Thymus (tissue), 11 donors: ENCODE data around the gene CNTN4. TPM values are rescaled to one million over a fixed set of nuclear protein-coding genes. Genes with fewer than 3 reads are reported as not detected.

Experiments used
- DNase-seq, 9 donors: peaks; one replicate each; pipeline ENCODE4 v3.0.0-alpha.2; 2013; ENCODE audit warnings: low spot score in 9 of 9, low read depth in 6 of 9, missing footprints in 1 of 9
- H3K27ac ChIP-seq, 2 donors: one replicate each; pipeline ENCODE4 v1.5.1; 2013; ENCODE audit warnings: control low read depth in 1 of 2, low read depth in 1 of 2, low read length in 1 of 2, mild to moderate bottlenecking in 1 of 2, moderate library complexity in 1 of 2
- H3K27me3 ChIP-seq, 2 donors: one replicate each; pipeline ENCODE4 v1.5.1; 2013; ENCODE audit warnings: low read length in 1 of 2; ENCODE audit not compliant: control insufficient read depth in 2 of 2, insufficient read depth in 1 of 2
- H3K36me3 ChIP-seq, 2 donors: one replicate each; pipeline ENCODE4 v1.5.1; 2013; ENCODE audit warnings: low read length in 1 of 2, mild to moderate bottlenecking in 1 of 2, moderate library complexity in 1 of 2; ENCODE audit not compliant: control insufficient read depth in 2 of 2, insufficient read depth in 2 of 2
- H3K4me1 ChIP-seq, 2 donors: one replicate each; pipeline ENCODE4 v1.5.1; 2013; ENCODE audit warnings: low read length in 2 of 2; ENCODE audit not compliant: control insufficient read depth in 2 of 2, insufficient read depth in 2 of 2
- H3K4me3 ChIP-seq, 2 donors: one replicate each; pipeline ENCODE4 v1.5.1; 2013; ENCODE audit warnings: low read length in 2 of 2, control low read depth in 1 of 2, mild to moderate bottlenecking in 1 of 2
- H3K9me3 ChIP-seq, 2 donors: one replicate each; pipeline ENCODE4 v1.5.1; 2013; ENCODE audit warnings: low read length in 1 of 2, mild to moderate bottlenecking in 1 of 2; ENCODE audit not compliant: control insufficient read depth in 2 of 2, insufficient read depth in 1 of 2
- WGBS: extraction: QIAGEN DNeasy Blood & Tissue Kit; methylation state at CpG from one replicate; pipeline ENCODE4 v1.1.7; 2013; 5-methylcytosine and 5-hydroxymethylcytosine counted together
- polyA plus RNA-seq: library from polyadenylated mRNA; stranded (reverse); fragments of 200-250 nt; gene quantifications from one replicate; pipeline ENCODE4 v1.2.3, GENCODE V29; 2013
- total RNA-seq: library from RNA; stranded (reverse); fragments of 120-200 nt; gene quantifications from one replicate; pipeline ENCODE4 v1.2.4, GENCODE V29; 2013
- donor health status: healthy.

The CNTN4 gene
- total and polyA plus RNA-seq, 2 donors = 9.4 to 9.9 TPM

GRCh38 chr3:2543247-2543646 is 444.6 kb downstream of the CNTN4 start:
- Histone ChIP-seq H3K4me1 (no peaks in the 10 kb centered on the region), H3K36me3 (no peaks in the 10 kb centered on the region), H3K27me3 (no peaks in the 10 kb centered on the region), H3K27ac (no peak overlapping the region), H3K4me3 (no peak overlapping the region), H3K9me3 (no peaks in the 10 kb centered on the region)
- WGBS = 89% methylated on average over 3 of the region's 3 CpGs
- no peak for DNase-seq

- Histone ChIP-seq H3K9me3 (no peaks in the 10 kb centered on the region), H3K4me1 (no peaks in the 10 kb centered on the region), H3K36me3 (no peaks in the 10 kb centered on the region), H3K4me3 (no peak overlapping the region), H3K27me3 (no peaks in the 10 kb centered on the region), H3K27ac (no peak overlapping the region)
- WGBS = 94% methylated on average over 2 of the region's 2 CpGs
- DNase-seq = no peak
Measured at GRCh38 chr3:2544212-2544611, 445.5 kb downstream of the CNTN4 start.

GRCh38 chr3:2544718-2545117 is 446.1 kb downstream of the CNTN4 start:
- Histone ChIP-seq H3K4me1 (no peaks in the 10 kb centered on the region), H3K36me3 (no peaks in the 10 kb centered on the region), H3K4me3 (no peak overlapping the region), H3K27ac (no peak overlapping the region), H3K9me3 (no peaks in the 10 kb centered on the region), H3K27me3 (no peaks in the 10 kb centered on the region)
- WGBS = 85% methylated on average over 2 of the region's 2 CpGs
- no peak for DNase-seq

GRCh38 chr3:2547049-2547448 is 448.4 kb downstream of the CNTN4 start:
- WGBS = 85% methylated on average over 4 of the region's 4 CpGs
- H3K36me3 ChIP-seq = no peaks in the 10 kb centered on the region
- DNase-seq = no peak
- H3K9me3 ChIP-seq = no peaks in the 10 kb centered on the region
- no peaks in the 10 kb centered on the region for H3K27me3 ChIP-seq
- no peak overlapping the region for H3K27ac ChIP-seq
- no peak overlapping the region for H3K4me3 ChIP-seq
- H3K4me1 ChIP-seq = no peaks in the 10 kb centered on the region

- WGBS = 81% methylated on average over 3 of the region's 3 CpGs
- Histone ChIP-seq H3K4me3 (no peak overlapping the region), H3K27me3 (no peaks in the 10 kb centered on the region), H3K9me3 (no peaks in the 10 kb centered on the region), H3K27ac (no peak overlapping the region), H3K36me3 (no peaks in the 10 kb centered on the region), H3K4me1 (no peaks in the 10 kb centered on the region)
- no peak for DNase-seq
Measured at GRCh38 chr3:2554656-2555055, 456.0 kb downstream of the CNTN4 start.

GRCh38 chr3:2558796-2559195 is 460.1 kb downstream of the CNTN4 start:
- 91% methylated on average over 1 of the region's 1 CpG for WGBS
- Histone ChIP-seq H3K9me3 (no peaks in the 10 kb centered on the region), H3K27me3 (no peaks in the 10 kb centered on the region), H3K36me3 (no peaks in the 10 kb centered on the region), H3K4me1 (no peaks in the 10 kb centered on the region), H3K4me3 (no peak overlapping the region), H3K27ac (no peak overlapping the region)
- DNase-seq = no peak

GRCh38 chr3:2567451-2567850 is 468.8 kb downstream of the CNTN4 start:
- H3K36me3 ChIP-seq = no peaks in the 10 kb centered on the region
- no peaks in the 10 kb centered on the region for H3K4me1 ChIP-seq
- no peaks in the 10 kb centered on the region for H3K27me3 ChIP-seq
- DNase-seq = no peak
- 96% methylated on average over 3 of the region's 3 CpGs for WGBS
- H3K27ac ChIP-seq = no peak overlapping the region
- H3K4me3 ChIP-seq = no peak overlapping the region
- H3K9me3 ChIP-seq = peaks cover 0 to 3% of the 10 kb centered on the region in 2 donors

GRCh38 chr3:2568156-2568555 is 469.5 kb downstream of the CNTN4 start:
- Histone ChIP-seq H3K4me3 (no peak overlapping the region), H3K36me3 (no peaks in the 10 kb centered on the region), H3K27me3 (no peaks in the 10 kb centered on the region), H3K9me3 (peaks cover 0 to 3% of the 10 kb centered on the region in 2 donors), H3K4me1 (no peaks in the 10 kb centered on the region), H3K27ac (no peak overlapping the region)
- WGBS = 78% methylated on average over 2 of the region's 2 CpGs
- no peak for DNase-seq

GRCh38 chr3:2568929-2569328 is 470.3 kb downstream of the CNTN4 start:
- DNase-seq = no peak
- Histone ChIP-seq H3K36me3 (no peaks in the 10 kb centered on the region), H3K4me3 (no peak overlapping the region), H3K27me3 (no peaks in the 10 kb centered on the region), H3K9me3 (peaks cover 0 to 3% of the 10 kb centered on the region in 2 donors), H3K27ac (no peak overlapping the region), H3K4me1 (no peaks in the 10 kb centered on the region)
- 94% methylated on average over 7 of the region's 7 CpGs for WGBS

- Histone ChIP-seq H3K36me3 (no peaks in the 10 kb centered on the region), H3K27ac (no peak overlapping the region), H3K9me3 (peaks cover 0 to 3% of the 10 kb centered on the region in 2 donors), H3K4me3 (no peak overlapping the region), H3K4me1 (no peaks in the 10 kb centered on the region), H3K27me3 (no peaks in the 10 kb centered on the region)
- DNase-seq = no peak
- WGBS = 98% methylated on average over 4 of the region's 4 CpGs
Measured at GRCh38 chr3:2577571-2577970, 478.9 kb downstream of the CNTN4 start.
